Stimulated activated CD4-positive, alpha-beta T cell treated with anti-CD3 and anti-CD28 coated beads, TNF-alpha, amount 100 ng/mL, for 24 hours (primary cell): ENCODE data around the gene RTKN.

Experiments
- DNase-seq, 3 experiments: peaks; one replicate each; pipeline ENCODE4 v3.0.0-alpha.2; 2020; ENCODE audit warnings: low read depth in 3 of 3

RTKN gene

DNA sequence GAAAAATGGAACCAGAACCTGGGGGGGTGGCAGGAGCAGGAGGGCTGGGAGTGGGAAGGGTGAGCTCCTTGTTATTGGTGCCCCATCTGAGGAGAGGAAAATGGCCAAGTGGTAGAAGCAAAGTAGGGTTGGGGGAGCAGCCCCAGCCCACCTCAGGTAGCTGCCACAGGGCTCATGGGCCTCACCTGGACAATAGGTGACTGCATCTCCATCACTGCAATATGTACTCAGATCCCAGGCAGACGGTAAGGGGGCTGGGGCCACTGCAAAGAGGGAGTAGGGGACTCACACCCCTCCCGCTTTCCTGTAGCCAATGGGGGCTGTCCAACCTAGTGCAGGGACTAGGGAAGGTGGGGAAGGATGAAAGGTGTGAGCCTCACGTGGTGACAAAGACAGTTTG lies 24.5 kb downstream of the RTKN start:
- DNase-seq: no peak

DNA sequence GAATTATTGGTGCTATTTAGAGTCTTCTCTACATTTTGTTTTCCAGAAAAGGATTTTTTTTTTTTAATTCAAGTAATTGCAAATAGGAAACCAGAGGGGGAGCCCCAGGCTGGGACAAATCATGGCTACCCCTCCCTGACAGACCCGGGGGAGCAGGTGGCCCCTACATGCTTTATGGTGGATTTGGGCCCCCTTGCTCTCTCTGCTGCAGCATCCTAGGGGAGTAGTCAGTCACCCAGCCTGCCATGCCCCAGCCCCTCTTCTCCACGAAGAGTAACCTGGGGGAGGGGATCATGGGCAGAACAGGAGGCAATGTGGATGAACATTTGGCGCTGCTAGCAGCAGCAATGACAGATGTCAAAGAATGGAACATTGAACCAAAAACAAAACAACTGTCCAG lies 25.0 kb downstream of the RTKN start:
- DNase-seq: no peak

DNA sequence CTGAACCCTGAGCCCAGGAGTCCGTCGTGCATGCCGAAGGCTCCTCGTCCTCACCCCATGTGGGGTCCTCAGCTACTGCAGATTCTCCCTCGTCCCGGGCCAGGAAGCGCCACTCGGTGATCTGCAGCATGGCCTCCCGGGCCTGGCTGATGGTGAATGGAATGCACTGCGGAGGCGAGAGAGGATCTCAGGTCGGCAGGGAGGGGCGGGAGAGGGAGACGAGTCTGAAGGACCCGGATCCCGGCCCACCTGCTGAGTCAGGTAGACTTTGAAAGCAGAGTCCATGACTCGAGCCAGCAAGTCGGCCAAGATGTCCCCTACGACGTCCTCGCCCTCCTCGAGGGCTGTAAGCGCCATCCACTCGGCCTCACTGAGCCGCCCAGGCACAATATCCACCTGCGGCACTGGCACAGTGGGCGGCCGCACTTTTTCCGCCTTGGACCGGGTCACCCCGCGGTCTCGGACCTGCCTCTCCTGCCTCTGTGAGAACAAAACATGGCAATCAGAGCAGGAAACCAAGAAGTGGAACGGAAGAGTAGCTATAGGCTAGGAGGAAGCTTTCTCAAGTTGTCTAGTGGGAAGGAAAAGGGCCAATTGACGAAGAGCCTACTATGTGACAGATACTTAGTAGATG lies 25.9 kb downstream of the RTKN start:
- DNase-seq: no peak

DNA sequence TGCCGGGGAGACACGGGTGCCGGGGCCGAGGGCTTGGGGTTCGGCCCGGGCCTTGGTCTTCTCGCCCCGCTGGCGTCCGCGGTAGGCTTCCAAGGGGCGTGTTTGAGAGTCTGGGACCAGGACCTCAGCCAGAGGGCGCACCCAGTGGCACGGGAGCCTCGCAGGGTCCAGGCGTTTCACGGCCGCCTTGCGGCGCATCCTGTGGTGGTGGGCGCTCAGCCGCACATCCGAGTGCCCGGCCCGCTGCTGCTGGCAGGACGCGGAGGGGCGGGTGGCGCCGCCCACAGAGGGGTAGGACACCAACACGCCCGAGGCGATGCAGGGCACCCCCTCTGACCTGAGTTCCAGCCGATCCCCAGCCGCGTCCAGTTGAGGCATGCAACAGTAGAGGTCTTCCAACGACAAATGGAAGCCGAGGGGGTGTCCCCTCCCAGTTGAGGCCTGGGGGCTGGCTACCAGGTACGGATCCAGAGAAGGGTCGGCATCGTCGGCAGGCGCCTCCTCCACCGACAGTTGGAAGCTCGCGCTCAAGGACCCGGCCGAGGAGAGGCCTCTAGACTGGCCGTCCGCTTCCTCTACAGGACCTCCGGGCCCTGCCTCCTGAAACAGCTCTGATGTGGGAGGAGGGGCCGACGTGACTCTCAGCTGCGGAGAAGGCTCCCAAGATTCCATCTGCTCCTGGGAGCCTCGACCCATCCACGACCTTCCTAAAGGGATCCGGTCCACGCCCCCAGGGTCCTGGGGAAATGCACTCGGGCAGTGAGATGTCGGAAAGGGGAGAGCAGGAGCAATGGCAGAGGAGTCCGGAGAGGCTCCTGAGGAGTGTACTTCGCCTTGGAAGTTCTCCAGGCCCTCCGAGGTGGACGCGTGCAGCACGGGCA lies 26.6 kb downstream of the RTKN start:
- DNase-seq: no peak

DNA sequence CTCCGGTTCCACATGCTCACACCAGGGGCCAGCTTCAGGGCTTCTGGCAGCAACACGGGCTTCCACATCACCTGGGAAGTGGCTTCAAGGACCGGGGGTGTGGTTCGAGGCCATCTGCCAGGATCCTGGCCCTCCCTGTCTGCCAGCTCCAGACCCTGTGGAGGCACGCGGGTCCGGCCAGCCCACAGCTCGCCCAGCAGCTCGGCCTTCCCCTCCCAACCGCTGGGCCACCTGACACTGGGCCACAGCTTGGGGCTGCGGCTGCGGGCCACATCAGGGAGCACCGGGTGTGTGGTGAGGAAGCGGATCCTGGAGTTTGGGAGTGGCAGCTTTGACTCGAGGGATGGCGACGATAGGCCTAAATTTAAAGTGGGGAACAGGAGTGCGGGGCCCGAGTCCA lies 27.3 kb downstream of the RTKN start:
- DNase-seq: no peak

DNA sequence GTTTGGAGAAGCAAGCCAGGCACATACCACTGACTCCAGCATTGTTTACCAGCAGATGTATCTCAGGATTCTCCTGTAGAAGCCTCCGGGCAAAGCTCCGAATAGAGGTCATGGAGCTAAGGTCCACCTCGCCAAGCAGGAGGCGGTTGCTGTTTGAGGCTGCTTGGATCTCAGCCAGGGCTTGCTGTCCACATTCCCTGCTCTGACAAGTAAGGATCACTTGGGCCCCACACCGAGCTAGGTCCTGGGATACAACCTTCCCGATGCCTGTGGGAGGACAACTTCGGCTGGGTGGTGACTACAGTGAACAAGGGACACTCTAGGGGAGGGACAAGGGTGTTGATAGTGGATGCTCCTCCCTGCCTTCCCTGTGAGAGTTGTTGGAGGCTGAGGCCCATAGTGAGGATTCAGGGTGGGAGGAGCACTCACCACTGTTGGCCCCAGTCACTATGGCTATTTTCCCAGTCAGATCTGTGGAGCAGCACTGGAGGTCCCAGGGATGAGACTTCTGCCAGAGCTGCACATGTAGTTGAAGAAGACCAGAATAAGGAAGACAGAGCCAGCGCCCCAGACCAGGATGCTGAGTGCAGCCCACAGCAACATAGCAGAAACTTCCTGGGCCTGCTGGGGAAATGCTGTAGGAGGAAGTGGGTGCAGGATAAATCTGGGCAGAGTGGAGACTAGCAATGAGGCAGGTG lies 28.6 kb downstream of the RTKN start:
- no peak for DNase-seq

DNA sequence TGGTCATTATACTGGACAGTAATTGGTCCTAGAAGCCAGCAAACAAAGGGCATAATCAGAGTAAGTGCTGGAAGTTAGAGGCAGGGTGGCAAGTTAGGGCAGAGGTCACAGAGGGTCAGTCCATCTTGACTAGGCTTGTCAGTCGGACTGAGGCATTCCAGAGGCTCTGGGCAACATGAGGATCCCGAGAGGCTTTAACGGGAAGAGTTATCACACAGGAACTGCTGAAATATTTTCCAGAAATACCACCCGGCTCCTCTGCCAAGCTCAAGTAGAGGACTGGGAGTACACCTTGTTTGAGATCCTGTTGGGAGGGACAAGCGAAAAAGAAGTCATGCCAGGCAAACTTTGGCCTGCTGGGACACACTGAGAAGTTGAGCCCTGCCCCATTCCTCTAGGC lies 34.1 kb downstream of the RTKN start:
- DNase-seq: no peak

DNA sequence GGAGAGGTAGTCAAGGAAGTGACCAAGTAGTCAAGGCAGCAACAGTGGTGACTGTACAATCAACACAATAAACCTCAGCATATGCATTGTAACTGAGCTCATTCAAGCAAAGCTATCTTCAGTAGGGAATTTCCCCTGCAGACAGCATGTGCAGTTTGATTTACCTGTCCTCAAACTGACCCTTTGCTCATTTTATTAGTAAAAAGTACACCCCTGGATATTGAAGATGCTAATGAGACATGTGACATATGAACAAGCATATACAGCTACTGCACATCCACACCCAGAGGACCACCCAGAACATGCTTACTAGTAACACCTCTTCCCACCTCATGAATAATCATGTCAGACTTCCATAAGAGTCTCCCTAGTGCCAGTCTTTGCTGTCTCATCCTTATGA lies 35.7 kb downstream of the RTKN start:
- DNase-seq: no peak

DNA sequence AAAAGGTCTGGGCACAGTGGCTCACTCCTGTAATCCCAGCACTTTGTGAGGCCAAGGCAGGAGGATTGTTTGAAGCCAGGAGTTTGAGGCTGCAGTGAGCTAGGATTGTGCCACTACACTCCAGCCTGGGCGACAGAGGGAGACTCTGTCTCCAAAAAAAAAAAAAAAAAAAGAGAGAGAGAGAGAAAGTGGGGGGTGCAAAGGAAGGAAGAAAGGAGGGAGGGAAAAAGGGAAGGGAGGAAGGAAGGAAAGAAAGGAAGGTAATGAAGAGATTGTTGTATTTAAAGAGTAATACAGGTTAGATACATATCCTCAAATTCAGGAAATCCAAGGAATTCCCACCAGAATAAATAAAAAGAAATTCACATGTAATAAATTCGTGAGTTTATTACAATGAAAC lies 39.8 kb downstream of the RTKN start:
- no peak for DNase-seq

DNA sequence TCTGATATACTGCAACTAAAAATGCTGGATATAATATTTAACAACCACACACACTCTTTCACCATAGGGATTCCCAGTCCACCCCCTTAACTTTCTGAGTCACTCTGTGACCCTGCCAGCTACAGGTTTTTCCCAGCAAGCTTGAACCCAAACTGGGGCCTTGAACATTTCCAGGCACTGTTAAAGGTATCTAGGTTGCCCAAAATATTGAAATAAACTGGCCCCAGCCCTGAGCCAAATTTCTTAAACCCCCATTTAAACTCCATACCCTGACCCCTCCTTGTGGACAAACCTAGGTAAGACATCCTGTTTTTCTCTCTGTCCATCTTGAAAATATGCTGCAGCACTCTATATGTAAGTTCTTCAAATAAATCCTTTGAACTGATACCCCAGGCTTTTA lies 42.0 kb downstream of the RTKN start:
- no peak for DNase-seq

DNA sequence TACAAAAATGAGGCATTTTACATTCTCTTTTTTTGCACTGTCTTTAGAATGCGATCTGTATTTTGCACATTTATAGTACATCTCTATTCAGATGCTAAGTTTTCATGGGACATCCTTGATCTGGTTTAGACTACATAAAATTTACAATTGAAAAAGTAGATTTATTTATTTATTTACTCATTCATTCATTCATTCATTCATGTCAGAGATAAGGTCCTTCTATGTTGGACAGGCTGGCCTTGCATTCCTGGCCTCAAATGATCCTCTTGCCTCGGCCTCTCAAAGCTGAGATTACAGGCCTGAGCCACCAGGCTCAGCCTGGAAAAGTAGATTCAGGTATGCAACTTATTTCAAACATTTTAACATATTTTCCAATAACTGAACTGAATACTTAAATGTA lies 45.6 kb downstream of the RTKN start:
- no peak for DNase-seq

DNA sequence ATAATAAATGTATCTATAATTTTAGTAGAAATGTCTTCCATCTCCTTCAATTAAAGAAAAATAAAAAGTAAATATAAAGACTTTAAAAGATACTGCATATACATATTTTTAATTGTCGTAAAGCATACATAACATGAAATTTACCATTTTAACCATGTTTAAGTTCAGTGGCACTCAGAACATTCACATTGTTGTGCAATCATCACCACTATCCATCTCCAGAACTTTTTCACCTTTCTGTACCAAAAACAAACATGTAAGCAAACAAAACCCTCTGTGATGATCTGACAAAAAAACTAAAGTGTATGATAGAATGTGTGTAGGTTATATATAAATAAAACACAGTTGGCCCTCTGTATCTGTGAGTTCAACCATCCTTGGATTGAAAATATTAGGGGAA lies 48.2 kb downstream of the RTKN start:
- DNase-seq: no peak

DNA sequence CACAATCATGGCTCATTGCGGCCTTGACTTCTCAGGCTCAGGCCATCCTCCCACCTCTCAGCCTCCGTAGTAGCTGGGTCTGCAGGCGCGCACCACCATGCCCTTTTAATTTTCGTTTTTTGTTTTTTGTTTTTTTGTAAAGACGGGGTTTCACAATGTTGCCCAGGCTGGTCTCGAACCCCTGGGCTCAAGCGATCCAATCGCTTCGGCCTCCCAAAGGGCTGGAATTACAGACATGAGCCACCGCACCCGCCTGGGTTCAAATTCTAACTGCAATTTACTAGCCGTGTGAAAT lies 49.3 kb downstream of the RTKN start:
- no peak for DNase-seq

DNA sequence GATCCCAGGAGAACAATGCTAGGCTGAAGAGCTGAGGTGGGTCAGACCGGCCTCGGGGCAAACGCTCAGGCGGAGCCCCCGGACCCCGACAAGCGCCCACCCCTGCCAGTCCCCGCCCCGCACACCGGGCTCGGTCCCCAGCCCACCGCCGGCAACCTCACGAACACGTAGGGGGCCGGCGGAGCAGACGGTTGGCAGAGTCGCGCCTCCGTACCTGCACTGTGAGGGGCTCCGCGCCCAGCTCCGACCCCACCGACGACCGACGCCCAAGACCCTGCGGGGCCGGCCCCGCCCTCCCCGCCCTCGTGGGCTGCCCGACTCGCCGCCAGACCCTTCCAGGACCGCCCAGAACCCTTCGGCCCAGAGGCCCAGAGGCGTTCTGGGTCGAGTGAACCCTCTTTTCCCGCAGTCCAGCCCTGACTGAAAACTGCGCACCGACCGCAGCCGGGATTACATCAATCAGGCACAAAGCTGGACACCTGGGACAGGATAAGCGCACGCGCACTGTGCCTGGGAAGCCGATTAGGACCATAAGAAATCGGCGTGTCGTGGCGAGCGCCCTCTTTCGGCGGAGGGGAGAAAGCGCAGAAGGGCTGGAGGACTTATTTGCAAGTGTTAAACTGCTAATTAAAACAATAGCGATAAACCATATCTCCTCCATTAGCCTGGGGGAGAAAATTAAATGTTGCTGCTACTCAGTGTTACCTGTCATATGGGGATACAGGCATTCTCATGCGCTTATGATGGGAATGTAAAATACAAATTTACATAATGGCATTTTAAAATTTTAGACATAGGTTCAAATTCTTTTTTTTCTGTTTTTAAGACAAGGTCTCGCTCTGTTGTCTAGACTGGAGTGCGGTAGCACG lies 49.9 kb downstream of the RTKN start:
- DNase-seq: peak; percentile 91 to 94 (median 91)

DNA sequence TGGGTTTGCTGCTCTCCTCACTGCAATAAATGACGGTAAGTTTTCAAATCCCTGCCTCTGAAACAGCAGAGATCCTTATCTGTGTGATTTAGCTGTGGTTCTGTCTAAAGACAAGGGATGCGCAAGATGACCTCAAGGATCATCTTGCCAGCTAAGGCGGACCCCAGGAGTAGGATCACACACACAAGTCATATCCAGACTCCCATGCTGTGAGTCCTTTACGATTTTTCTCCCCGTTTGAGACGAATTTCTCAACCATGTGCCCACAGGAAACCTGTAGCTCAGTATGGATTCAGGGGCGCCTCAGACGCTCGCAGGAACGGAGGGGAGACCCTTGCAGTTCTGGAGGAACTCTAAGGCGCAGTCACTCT lies 50.5 kb downstream of the RTKN start:
- DNase-seq: no peak

DNA sequence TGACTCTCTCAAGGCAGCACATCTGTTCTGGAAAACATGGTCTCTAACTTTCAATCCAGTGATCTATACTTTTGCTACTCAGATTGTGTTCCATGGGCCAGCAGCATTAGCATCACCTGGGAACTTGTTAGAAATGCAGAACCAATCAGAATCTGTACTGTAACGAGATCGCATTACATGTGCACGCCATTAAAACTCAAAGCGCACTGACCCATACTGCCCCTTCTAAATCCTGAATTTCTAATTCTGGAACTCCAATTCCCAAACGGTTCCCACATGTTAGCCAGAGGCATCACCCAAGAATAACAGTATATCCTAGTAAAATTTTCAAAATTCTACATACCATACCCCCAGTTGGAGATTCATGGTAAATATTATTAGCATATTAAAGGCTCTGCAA lies 51.1 kb downstream of the RTKN start:
- no peak for DNase-seq

DNA sequence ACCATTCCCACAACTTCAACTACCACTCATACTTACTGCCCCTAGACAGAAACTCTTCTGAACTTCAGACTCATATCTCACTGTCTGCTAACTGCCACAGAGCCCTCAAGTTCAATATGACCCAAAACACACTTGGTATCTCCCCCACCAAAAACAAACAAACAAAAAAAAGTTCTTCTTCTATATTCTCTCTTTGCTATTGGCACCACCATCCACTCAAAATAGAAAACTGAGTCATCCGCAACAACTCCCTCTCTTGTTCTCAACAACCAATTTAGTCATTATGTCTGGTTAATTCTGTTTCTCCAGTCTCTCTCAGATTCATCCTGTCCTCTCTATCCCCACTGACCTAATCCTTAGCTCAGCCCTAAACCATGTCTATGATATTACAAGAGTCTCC lies 54.4 kb downstream of the RTKN start:
- DNase-seq: no peak

DNA sequence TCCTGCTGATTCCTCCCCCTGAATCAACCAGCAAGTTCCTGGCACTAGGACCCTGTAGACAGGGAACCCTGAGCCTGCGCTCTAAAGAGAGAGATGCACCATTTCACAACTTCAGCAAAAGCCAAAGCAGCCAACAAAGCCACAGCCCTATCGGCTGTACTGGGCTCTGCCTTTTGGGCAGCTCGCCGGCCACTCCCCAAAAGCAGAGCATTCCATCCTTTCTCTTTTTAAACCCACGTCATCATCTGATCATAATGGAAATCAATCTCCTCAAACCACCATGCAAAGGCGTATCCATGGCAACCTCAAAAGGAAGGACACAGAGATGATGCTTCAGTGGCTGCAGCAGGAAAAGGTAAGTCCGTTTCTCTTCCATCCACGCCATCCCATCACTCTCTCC lies 56.3 kb downstream of the RTKN start:
- DNase-seq: no peak

DNA sequence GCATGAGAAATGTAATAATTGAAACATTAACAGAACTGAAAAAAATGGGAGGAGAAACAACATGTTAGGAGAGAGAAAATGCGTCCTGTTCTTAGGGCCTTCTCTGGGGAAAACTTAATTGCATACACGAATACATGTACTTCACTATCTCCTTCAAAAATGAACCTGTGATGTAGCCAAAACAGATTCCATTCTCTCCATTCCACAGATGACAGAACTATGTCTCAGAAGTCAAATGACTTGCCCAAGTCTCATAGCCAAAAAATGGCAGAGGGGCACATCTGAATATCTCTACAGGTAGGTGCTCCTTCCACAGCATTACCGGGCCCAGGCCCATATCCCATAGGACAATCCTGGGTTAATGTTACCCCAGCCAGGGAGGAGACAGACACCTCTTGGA lies 57.7 kb downstream of the RTKN start:
- DNase-seq: no peak

DNA sequence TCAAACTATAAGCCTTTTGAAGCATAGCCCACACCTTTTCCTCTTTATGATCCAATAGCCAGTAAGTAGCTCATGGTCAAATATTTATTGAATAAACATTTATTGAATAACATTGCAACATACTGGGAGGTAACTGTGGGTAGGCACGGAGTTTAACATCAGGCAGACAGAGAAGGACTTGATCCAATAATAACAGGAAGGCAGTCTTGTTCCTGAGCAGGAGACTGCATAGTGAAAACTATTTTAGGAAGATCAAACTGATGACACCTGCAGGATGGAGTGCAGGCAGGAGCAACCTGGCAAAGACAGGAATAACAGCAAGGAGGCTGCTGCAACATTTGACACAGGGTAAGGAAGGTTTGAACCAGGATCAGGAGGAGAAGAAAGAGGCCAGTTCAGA lies 58.5 kb downstream of the RTKN start:
- DNase-seq: no peak

DNA sequence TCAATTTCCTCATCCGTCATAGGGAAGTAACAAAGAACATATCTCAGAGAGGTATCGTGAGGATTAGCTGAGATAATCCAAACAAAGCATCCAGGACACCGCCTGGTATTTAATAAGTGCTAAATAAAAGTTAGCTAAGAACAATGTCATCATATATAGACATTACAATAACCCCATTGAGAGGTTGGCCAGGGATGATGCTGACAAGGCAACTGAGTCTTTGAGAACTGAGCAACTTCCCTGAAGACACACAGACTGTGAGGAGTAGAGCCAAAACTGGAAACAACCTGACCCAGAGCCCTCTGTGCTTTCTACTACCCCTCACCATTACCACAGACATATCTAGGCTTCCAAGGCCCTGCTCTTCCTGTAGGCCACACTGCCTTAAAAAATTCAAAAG lies 60.0 kb downstream of the RTKN start:
- DNase-seq: no peak
